ENCODE data around the gene FASTKD2. TPM values are rescaled to one million over a fixed set of nuclear protein-coding genes. Genes with fewer than 3 reads are reported as not detected.
A peak's percentile ranks its signal among the peaks of the same experiment; 100 is the strongest.

Gene FASTKD2
- total RNA-seq, 1 donor from 2014 or later = 36.3 TPM

- DNase-seq (no peak), ATAC-seq (ENCODE audit: poor library complexity) (no peak)
- intact Hi-C loops (cut with DNase I) = no loop called here
These were observed 58.7 kb downstream of the FASTKD2 start for GRCh38 chr2:206824087-206824618.

GRCh38 chr2:206824993-206825392 is 59.6 kb downstream of the FASTKD2 start:
- intact Hi-C loops (cut with DNase I) = no loop called here
- DNase-seq (no peak), ATAC-seq (ENCODE audit: poor library complexity) (no peak)

- no peak for ATAC-seq (ENCODE audit: poor library complexity)
- no peak for DNase-seq
- intact Hi-C loops (cut with DNase I) = no loop called here
These were observed 66.1 kb downstream of the FASTKD2 start for GRCh38 chr2:206831442-206831995.

- peak; percentile 38 for ATAC-seq (ENCODE audit: poor library complexity)
- no peak for DNase-seq
- intact Hi-C loops (cut with DNase I) = no loop called here
These were observed 67.5 kb downstream of the FASTKD2 start for GRCh38 chr2:206832873-206833272.

GRCh38 chr2:206833291-206833690 is 67.9 kb downstream of the FASTKD2 start:
- intact Hi-C loops (cut with DNase I) = no loop called here
- ATAC-seq (ENCODE audit: poor library complexity) (no peak), DNase-seq (no peak)

- ATAC-seq (ENCODE audit: poor library complexity) = peak; percentile 49
- intact Hi-C loops (cut with DNase I) = no loop called here
- DNase-seq = no peak
These were observed 71.3 kb downstream of the FASTKD2 start for GRCh38 chr2:206836722-206837121.

GRCh38 chr2:206837775-206838174 is 72.4 kb downstream of the FASTKD2 start:
- intact Hi-C loops (cut with DNase I) = no loop called here
- DNase-seq (no peak), ATAC-seq (ENCODE audit: poor library complexity) (no peak)

- intact Hi-C loops (cut with DNase I) = no loop called here
These were observed 73.3 kb downstream of the FASTKD2 start for GRCh38 chr2:206838690-206839089.

GRCh38 chr2:206840999-206841398 is 75.6 kb downstream of the FASTKD2 start:
- intact Hi-C loops (cut with DNase I) = no loop called here
- ATAC-seq (ENCODE audit: poor library complexity) = no peak
- DNase-seq = no peak

More at GRCh38 chr2:206838690-206839089, 73.3 kb downstream of the FASTKD2 start:
- no peak for DNase-seq
- ATAC-seq (ENCODE audit: poor library complexity) = no peak

Small RNA genes within 50 kb of the gene (microRNA-seq; reads per million reads assigned to microRNA genes)
- not detected for gene MIR3130-1
- gene MIR3130-2 = not detected

Other genes with a start within 250 kb of the FASTKD2 start
- gene FAM237A, start 123.1 kb upstream of the FASTKD2 start, total RNA-seq = not detected
- gene DYTN, start 47.2 kb upstream of the FASTKD2 start, total RNA-seq = not detected
- 0.54 TPM for gene MDH1B, start 278 bp upstream of the FASTKD2 start, total RNA-seq
- not detected for gene CPO, start 173.9 kb downstream of the FASTKD2 start, total RNA-seq